ENCODE measurements around the gene BCAP29. TPM values are rescaled to one million over a fixed set of nuclear protein-coding genes. Genes with fewer than 3 reads are reported as not detected.
"Not testable (repeated sequence)": the region's sequence is repeated elsewhere in the genome, so short reads cannot be mapped to it uniquely, and the experiment has no call there.

Gene BCAP29
- total RNA-seq, 2 experiments from 2014 or later, result 49.1 to 52.5 TPM

DNA sequence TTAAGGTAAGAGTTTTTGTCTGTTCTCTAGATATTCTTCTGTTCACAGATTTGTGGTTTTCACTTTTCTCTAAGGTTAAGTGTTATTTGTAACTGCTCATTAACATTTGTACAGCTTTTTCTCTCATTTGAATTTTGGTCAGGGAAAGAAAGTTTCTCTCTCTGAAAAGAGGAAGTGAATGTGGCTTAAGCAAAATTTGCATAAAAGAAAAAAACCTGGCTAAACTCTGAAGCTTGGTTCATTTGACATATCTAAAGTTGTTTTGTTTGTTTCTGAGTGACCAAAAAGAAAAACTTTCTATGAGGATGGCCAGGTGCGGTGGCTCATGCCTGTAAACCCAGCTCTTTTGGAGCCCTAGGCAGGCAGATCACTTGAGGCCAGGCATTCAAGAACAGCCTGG lies 58.5 kb downstream of the BCAP29 start:
- no peak for DNase-seq
- peaks cover 27% of the 10 kb centered on the region for H3K36me3 Mint-ChIP-seq (ENCODE audit: low read depth)
- ChIA-PET CTCF (interaction anchor here (2.3 kb wide), 1 partner anchor 23 kb away, joined by 9 read pairs; no protein-coding TSS in a partner anchor), POLR2A (interaction anchor here (0.6 to 1.0 kb wide), 4 partner anchors 21 to 512 kb away, joined by 3 to 4 read pairs (median 3); partner anchors contain the start of gene BCAP29)
- peaks cover 12% of the 10 kb centered on the region for H3K27me3 Mint-ChIP-seq
- H3K4me1 Mint-ChIP-seq, result peaks cover 36% of the 10 kb centered on the region
- H3K4me3 Mint-ChIP-seq, result no peak overlapping the region
- peak overlapping the region; percentile 29 for H3K27ac Mint-ChIP-seq
- H3K9me3 Mint-ChIP-seq, result peaks cover 15% of the 10 kb centered on the region

DNA sequence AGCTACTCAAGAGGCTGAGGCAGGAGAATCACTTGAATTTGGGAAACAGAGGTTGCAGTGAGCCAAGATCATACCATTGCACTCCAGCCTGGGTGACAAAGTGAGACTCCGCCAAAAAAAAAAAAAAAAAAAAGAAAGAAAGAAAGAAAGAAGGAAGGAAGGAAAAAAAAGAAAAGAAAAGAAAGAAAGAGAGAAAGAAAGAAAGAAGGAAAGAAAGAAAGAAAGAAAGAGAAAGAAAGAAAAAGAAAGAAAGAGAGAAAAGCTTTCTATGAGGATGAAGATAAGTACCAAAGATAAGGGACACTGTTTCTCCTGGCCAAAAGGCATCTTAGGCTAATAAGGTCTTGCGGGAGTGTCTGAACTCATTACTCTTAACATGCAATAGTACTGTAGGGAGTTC lies 59.0 kb downstream of the BCAP29 start:
- Mint-ChIP-seq H3K36me3 (ENCODE audit: low read depth) (peaks cover 27% of the 10 kb centered on the region), H3K9me3 (peaks cover 15% of the 10 kb centered on the region), H3K27me3 (peaks cover 12% of the 10 kb centered on the region), H3K4me1 (peaks cover 37% of the 10 kb centered on the region)
- POLR2A ChIA-PET, result interaction anchor here (1.0 to 1.1 kb wide), 4 partner anchors 21 to 513 kb away, joined by 3 to 4 read pairs (median 3); no protein-coding TSS in a partner anchor
- H3K4me3 Mint-ChIP-seq, DNase-seq, H3K27ac Mint-ChIP-seq: not testable (repeated sequence)
- CTCF ChIA-PET, result interaction anchor here (2.3 kb wide), 1 partner anchor 23 kb away, joined by 9 read pairs; no protein-coding TSS in a partner anchor

DNA sequence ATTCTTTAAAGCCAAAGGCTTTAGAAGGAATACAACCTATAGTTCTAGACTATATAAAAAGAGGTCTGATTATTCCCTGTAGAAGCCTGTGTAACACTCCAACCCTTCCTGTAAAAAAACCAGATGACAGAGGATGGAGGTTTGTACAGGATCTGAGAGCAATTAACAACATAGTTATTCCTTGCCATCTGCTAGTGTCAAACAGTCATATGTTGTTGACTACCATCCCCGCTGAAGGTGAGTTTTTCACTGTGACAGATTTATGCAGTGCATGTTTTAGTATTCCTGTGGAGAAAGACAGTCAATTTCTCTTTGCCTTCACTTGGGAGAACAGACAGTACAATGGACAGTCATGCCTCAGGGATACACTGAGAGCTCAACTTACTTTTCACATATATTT lies 61.6 kb downstream of the BCAP29 start:
- ChIA-PET CTCF (no interaction called here), POLR2A (no interaction called here)
- peaks cover 29% of the 10 kb centered on the region for H3K36me3 Mint-ChIP-seq (ENCODE audit: low read depth)
- H3K9me3 Mint-ChIP-seq, result peaks cover 22% of the 10 kb centered on the region
- peaks cover 16% of the 10 kb centered on the region for H3K27me3 Mint-ChIP-seq
- H3K4me3 Mint-ChIP-seq, result no peak overlapping the region
- no peak for DNase-seq
- no peak overlapping the region for H3K27ac Mint-ChIP-seq
- H3K4me1 Mint-ChIP-seq, result peaks cover 33% of the 10 kb centered on the region

DNA sequence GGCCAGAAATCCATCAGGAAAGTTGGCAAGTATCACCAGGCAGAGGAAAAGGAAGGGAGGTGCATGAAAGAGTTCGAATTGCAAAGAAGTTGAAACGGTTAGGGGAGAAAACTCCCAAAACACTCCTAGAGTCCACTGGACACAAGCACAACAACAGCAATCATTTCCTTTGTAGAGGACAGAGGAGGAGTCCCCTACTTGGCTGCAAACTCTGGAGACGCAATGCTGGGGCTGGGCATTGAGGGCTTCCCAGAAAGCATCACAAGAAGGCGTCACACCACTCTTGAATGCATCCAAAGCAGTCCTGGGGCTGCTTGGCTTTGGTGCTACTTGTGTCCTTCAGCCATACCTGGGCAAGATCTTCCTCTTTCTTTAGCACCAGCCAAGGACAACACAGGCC lies 62.5 kb downstream of the BCAP29 start:
- Mint-ChIP-seq H3K27me3 (peaks cover 16% of the 10 kb centered on the region), H3K36me3 (ENCODE audit: low read depth) (peaks cover 26% of the 10 kb centered on the region), H3K27ac (no peak overlapping the region), H3K9me3 (peaks cover 19% of the 10 kb centered on the region), H3K4me1 (peaks cover 32% of the 10 kb centered on the region), H3K4me3 (no peak overlapping the region)
- DNase-seq, result no peak
- CTCF ChIA-PET, result no interaction called here
- POLR2A ChIA-PET, result no interaction called here

DNA sequence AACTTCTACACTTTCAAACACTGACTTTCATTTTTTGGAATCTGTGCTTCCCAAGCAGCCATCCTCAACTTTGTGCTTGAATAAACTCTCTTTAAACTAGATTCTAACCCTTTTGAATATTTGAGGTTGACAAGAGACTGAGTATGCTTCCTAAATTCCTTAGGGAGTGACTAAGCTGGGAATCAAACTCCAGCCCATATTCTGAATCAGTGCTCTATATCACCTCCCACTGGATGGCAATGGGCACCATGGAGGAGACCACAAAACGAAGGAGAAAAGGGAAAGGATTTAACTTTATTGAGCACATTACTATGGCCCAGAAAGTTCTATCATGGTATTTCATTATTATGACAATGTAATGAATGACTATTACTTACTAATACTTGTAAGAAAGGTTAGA lies 63.4 kb downstream of the BCAP29 start:
- Mint-ChIP-seq H3K36me3 (ENCODE audit: low read depth) (peaks cover 20% of the 10 kb centered on the region), H3K9me3 (peaks cover 10% of the 10 kb centered on the region), H3K4me1 (peaks cover 26% of the 10 kb centered on the region), H3K27ac (no peak overlapping the region), H3K4me3 (no peak overlapping the region), H3K27me3 (peaks cover 16% of the 10 kb centered on the region)
- DNase-seq, result no peak
- ChIA-PET POLR2A (no interaction called here), CTCF (no interaction called here)

DNA sequence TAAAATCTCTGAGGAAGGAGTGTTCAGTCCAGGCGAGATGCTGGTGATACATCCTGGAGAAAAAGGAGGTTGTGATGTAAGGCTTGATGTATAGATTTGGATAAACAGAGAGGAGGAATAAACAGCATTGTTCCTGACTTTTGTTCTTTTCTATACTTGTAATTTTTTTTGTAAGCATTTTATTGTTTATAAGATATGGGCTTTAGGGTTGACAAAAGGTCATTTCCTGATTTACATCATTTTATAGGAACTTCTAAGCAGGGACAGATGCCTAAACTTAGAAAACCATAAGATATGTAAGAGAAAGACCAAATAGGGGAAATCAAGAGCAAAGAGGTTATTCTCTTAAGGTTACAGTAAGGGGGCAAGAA lies 63.9 kb downstream of the BCAP29 start:
- no peak for DNase-seq
- H3K4me3 Mint-ChIP-seq, result no peak overlapping the region
- H3K36me3 Mint-ChIP-seq (ENCODE audit: low read depth), result peaks cover 15% of the 10 kb centered on the region
- ChIA-PET CTCF (interaction anchor here (0.6 kb wide), 1 partner anchor 13 kb away, joined by 4 read pairs; no protein-coding TSS in a partner anchor), POLR2A (interaction anchor here (1.1 kb wide), 1 partner anchor 16 kb away, joined by 4 read pairs; no protein-coding TSS in a partner anchor)
- H3K4me1 Mint-ChIP-seq, result peaks cover 21% of the 10 kb centered on the region
- no peak overlapping the region for H3K27ac Mint-ChIP-seq
- H3K9me3 Mint-ChIP-seq, result peaks cover 9% of the 10 kb centered on the region
- peaks cover 16% of the 10 kb centered on the region for H3K27me3 Mint-ChIP-seq

DNA sequence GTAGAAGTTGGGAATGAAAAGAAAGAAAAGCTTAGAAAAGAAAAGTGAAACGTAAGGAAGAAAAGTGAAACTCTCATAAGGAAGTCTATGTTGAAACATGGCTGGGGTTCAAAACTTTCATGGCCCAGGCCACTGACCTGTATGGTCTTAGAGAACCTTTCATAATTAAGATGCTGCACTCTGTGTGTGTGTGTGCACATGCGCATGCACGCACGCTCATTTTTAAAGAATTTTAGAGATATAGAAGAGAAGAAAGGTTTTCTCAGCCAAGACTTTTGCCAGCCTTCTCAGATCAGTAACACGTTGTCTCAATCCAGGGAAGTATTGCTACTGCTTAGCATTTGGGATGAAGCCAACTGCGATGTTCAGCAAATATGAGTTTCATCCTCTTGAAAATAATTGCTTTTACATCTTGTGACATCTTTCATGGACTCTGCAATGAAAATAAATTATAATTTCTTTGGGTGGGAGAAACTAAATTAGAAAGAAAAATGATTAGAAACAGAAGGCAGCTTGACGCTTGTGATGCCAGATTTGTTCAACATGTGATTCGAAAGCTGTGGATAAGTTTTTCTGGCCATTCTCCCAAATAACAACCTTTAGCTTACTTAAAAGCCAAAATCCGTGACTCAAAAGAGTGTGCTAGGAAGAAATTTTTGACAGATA lies 64.4 kb downstream of the BCAP29 start:
- POLR2A ChIA-PET, result interaction anchor here (1.1 kb wide), 1 partner anchor 15 kb away, joined by 4 read pairs; no protein-coding TSS in a partner anchor
- Mint-ChIP-seq H3K27ac (no peak overlapping the region), H3K27me3 (peaks cover 15% of the 10 kb centered on the region), H3K9me3 (peaks cover 9% of the 10 kb centered on the region), H3K4me3 (no peak overlapping the region), H3K36me3 (ENCODE audit: low read depth) (peaks cover 15% of the 10 kb centered on the region), H3K4me1 (peaks cover 16% of the 10 kb centered on the region)
- DNase-seq, result no peak
- CTCF ChIA-PET, result interaction anchor here (0.6 kb wide), 1 partner anchor 12 kb away, joined by 4 read pairs; no protein-coding TSS in a partner anchor

DNA sequence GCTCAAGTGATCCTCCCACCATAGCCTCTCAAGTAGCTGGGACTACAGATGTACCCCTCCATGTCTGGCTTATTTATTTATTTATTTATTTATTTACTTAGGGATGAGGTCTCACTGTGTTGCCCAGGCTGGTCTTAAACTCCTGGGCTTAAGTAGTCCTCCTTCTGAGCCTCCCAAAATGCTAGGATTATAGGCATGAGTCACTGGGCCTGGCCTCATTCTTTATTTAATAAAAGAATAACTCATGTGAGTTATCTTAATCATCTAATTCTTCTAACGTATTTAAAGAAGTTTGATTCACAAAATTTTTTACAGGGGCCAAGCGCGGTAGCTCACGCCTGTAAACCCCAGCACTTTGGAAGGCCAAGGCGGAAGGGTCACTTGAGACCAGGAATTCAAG lies 72.6 kb downstream of the BCAP29 start:
- ChIA-PET CTCF (interaction anchor here (1.2 kb wide), 1 partner anchor 9 kb away, joined by 3 read pairs; no protein-coding TSS in a partner anchor), POLR2A (interaction anchor here (1.0 kb wide), 1 partner anchor 9 kb away, joined by 3 read pairs; no protein-coding TSS in a partner anchor)
- H3K27me3 Mint-ChIP-seq, result peaks cover 11% of the 10 kb centered on the region
- no peak overlapping the region for H3K4me3 Mint-ChIP-seq
- H3K27ac Mint-ChIP-seq, result no peak overlapping the region
- peaks cover 22% of the 10 kb centered on the region for H3K36me3 Mint-ChIP-seq (ENCODE audit: low read depth)
- H3K9me3 Mint-ChIP-seq, result peaks cover 4% of the 10 kb centered on the region
- no peak for DNase-seq
- peaks cover 22% of the 10 kb centered on the region for H3K4me1 Mint-ChIP-seq

DNA sequence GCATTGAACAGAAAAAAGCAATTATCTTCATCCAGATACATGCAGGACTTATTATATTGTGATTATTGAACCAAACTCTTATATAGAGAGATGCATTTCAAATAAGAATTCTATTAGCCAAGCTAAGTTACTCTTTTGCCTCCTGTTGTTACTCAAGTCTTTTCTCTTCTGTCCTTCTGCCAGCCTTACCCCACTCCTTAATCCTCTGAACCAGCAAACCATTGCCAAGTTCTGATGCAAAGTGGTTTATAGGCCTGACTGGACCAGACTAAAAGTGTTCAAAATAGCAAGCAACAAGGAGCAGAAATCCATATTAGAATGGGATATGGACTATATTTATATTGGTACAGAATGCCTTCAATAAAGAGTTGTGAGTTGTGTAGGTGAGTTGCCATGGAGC lies 78.4 kb downstream of the BCAP29 start:
- POLR2A ChIA-PET, result interaction anchor here (0.7 to 4.7 kb wide), 4 partner anchors 12 to 208 kb away, joined by 3 to 47 read pairs (median 3); partner anchors contain the start of gene CBLL1
- no peak overlapping the region for H3K4me3 Mint-ChIP-seq
- peaks cover 66% of the 10 kb centered on the region for H3K4me1 Mint-ChIP-seq
- no peak for DNase-seq
- no peaks in the 10 kb centered on the region for H3K27me3 Mint-ChIP-seq
- H3K9me3 Mint-ChIP-seq, result no peaks in the 10 kb centered on the region
- CTCF ChIA-PET, result interaction anchor here (1.9 kb wide), 1 partner anchor 85 kb away, joined by 5 read pairs; no protein-coding TSS in a partner anchor
- peaks cover 17% of the 10 kb centered on the region for H3K36me3 Mint-ChIP-seq (ENCODE audit: low read depth)
- peak overlapping the region; percentile 86 for H3K27ac Mint-ChIP-seq

DNA sequence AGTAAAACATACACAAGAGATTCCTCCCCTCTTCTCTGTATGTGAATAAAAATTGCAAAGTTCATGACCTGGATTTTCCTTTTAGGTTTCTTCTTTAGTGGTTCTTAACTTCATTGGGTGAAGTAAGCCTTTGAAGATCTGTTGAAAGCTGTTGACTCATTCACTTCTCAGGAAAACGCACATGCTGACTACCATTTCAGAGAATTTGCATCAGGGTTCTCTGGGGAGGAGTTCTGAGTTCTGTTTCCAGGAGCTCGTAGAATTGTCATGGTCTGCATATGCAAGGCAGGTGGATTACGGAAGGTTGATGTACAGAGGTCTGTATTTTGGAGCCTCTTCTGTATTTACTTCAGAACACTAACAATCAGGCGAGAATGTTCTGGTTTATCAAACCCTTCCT lies 79.6 kb downstream of the BCAP29 start:
- DNase-seq, result peak; percentile 70

DNA sequence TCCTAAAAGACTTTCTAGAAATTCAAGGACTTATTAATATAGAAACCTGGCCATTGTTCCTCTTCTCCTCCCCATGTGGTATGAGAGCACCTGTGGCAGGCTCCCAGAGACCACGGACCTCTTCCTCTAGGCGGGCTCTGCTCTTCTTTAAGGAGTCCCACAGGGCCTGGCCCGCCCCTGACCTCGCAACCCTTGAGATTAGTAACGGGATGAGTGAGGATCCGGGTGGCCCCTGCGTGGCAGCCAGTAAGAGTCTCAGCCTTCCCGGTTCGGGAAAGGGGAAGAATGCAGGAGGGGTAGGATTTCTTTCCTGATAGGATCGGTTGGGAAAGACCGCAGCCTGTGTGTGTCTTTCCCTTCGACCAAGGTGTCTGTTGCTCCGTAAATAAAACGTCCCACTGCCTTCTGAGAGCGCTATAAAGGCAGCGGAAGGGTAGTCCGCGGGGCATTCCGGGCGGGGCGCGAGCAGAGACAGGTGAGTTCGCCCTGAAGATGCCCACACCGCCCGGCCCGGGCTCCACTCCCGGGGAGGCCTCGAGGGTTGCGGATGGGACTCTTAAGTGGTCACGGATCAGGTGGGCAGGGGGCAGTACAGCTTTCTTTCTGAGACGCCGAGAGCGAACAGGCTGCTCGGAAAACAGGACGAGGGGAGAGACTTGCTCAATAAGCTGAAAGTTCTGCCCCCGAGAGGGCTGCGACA lies 80.5 kb downstream of the BCAP29 start, which contains the start of gene SLC26A4:
Gene SLC26A4, plus strand, starts transcription at position 448 of the 700 bp plus-strand sequence. CDS start 814 bp downstream, outside the sequence.
- Mint-ChIP-seq H3K4me3 (peak within 1 kb of the TSS; percentile 94), H3K27me3 (no peaks in the 10 kb centered on the region), H3K4me1 (peaks cover 61% of the 10 kb centered on the region), H3K36me3 (ENCODE audit: low read depth) (peaks cover 15% of the 10 kb centered on the region), H3K9me3 (no peaks in the 10 kb centered on the region), H3K27ac (peak within 1 kb of the TSS; percentile 89)
- ChIA-PET POLR2A (interaction anchor here (0.6 to 4.7 kb wide), 21 partner anchors 16 to 794 kb away, joined by 3 to 47 read pairs (median 4); partner anchors contain the start of genes BCAP29, CBLL1, COG5 and DUS4L), CTCF (interaction anchor here (0.8 to 2.5 kb wide), 12 partner anchors 14 to 492 kb away, joined by 3 to 15 read pairs (median 4); partner anchors contain the start of genes BCAP29, CBLL1, COG5 and DUS4L)
- peak; percentile 57 for DNase-seq

More for the DNA sequence above, 79.6 kb downstream of the BCAP29 start:
- ChIA-PET POLR2A (interaction anchor here (0.6 to 4.7 kb wide), 16 partner anchors 10 to 841 kb away, joined by 3 to 47 read pairs (median 4); partner anchors contain the start of genes CBLL1, COG5, DUS4L and HBP1), CTCF (interaction anchor here (0.5 to 1.9 kb wide), 4 partner anchors 15 to 491 kb away, joined by 3 to 7 read pairs (median 4); partner anchors contain the start of gene HBP1)
- Mint-ChIP-seq H3K4me3 (peak overlapping the region; percentile 94), H3K36me3 (ENCODE audit: low read depth) (peaks cover 17% of the 10 kb centered on the region), H3K4me1 (peaks cover 65% of the 10 kb centered on the region), H3K27ac (peak overlapping the region; percentile 86), H3K9me3 (no peaks in the 10 kb centered on the region), H3K27me3 (no peaks in the 10 kb centered on the region)

DNA sequence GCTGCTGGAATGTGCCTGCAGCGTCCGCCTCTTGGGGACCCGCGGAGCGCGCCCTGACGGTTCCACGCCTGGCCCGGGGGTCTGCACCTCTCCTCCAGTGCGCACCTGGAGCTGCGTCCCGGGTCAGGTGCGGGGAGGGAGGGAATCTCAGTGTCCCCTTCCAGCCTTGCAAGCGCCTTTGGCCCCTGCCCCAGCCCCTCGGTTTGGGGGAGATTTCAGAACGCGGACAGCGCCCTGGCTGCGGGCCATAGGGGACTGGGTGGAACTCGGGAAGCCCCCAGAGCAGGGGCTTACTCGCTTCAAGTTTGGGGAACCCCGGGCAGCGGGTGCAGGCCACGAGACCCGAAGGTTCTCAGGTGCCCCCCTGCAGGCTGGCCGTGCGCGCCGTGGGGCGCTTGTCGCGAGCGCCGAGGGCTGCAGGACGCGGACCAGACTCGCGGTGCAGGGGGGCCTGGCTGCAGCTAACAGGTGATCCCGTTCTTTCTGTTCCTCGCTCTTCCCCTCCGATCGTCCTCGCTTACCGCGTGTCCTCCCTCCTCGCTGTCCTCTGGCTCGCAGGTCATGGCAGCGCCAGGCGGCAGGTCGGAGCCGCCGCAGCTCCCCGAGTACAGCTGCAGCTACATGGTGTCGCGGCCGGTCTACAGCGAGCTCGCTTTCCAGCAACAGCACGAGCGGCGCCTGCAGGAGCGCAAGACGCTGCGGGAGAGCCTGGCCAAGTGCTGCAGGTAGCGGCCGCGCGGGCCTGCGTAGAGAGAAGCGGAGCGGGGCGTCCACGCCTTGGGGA lies 81.2 kb downstream of the BCAP29 start:
- H3K4me1 Mint-ChIP-seq, result peaks cover 55% of the 10 kb centered on the region

More for the DNA sequence above, 81.2 kb downstream of the BCAP29 start:
- ChIA-PET CTCF (interaction anchor here (0.6 to 2.5 kb wide), 17 partner anchors 8 to 219 kb away, joined by 3 to 15 read pairs (median 4); partner anchors contain the start of genes BCAP29, CBLL1, COG5 and DUS4L), POLR2A (interaction anchor here (0.6 to 4.7 kb wide), 18 partner anchors 8 to 493 kb away, joined by 3 to 47 read pairs (median 4); partner anchors contain the start of genes BCAP29, CBLL1, COG5 and DUS4L)
- Mint-ChIP-seq H3K36me3 (ENCODE audit: low read depth) (peaks cover 13% of the 10 kb centered on the region), H3K27ac (peak overlapping the region; percentile 89), H3K9me3 (no peaks in the 10 kb centered on the region), H3K27me3 (no peaks in the 10 kb centered on the region), H3K4me3 (peak overlapping the region; percentile 94)
- peak; percentile 67 for DNase-seq
